ENCODE measurements around the gene PRPF40B. TPM values are rescaled to one million over a fixed set of nuclear protein-coding genes. Genes with fewer than 3 reads are reported as not detected.
A peak's percentile ranks its signal among the peaks of the same experiment; 100 is the strongest.

PRPF40B gene
- total and polyA plus RNA-seq, 2 donors (not counting 1 experiment from before 2014, with no cell fraction given), result 11.7 to 23.7 TPM

DNA sequence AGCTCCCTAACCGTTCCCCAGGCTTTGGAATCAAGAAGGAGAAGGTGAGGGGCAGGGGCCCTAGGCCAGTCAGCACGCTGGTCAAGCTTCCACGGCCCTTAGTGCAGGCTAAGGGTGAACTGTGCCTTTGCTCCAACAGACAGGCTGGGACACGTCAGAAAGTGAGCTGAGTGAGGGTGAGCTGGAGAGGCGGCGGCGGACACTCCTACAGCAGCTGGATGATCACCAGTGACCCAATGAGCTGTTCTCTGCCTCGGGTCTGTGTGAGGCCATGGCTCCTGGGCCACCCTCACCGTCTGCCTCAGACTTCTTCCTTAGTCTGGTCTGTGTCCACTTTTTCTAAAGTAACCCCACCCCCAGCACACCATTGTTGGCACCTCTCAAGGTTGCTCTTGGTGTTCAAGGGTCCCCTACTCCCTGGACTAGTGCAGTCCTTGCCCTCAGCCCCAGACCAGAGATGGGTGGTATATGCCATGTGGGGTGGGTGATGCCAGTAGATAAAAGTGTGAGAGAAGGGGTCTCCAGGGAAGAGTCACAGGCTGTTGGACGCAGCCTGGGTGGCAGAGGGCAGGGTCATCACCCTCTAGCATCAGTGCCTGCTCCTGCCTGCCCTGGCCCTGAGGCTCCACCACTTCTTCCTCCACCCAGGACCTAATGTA is 20.7 kb downstream of the PRPF40B start:
- Mint-ChIP-seq H3K4me3 (no peak overlapping the region), H3K9me3 (ENCODE audit: insufficient read depth) (no peaks in the 10 kb centered on the region), H3K4me1 (peaks cover 24% of the 10 kb centered on the region), H3K27ac (no peak overlapping the region), H3K27me3 (no peaks in the 10 kb centered on the region)
- Histone ChIP-seq H3K4me3 (ENCODE audit: control extremely low read depth in 1 of 5, extremely low read depth in 1 of 5, insufficient read depth in 1 of 5, low read depth in 2 of 5, low read length in 4 of 5) (no peak overlapping the region), H2AFZ (ENCODE audit: insufficient read depth, low read depth, low read length, poor library complexity, severe bottlenecking) (no peak overlapping the region), H3K9ac (ENCODE audit: low read length) (no peak overlapping the region), H3K27ac (ENCODE audit: low read length in 2 of 2) (no peak overlapping the region), H3K79me2 (ENCODE audit: control insufficient read depth, insufficient read depth, low read length) (no peaks in the 10 kb centered on the region), H4K20me1 (ENCODE audit: control insufficient read depth, insufficient read depth, low read length, poor library complexity, severe bottlenecking) (no peaks in the 10 kb centered on the region), H3K4me2 (replicated peaks; ENCODE audit: low read depth, low read length, poor library complexity, severe bottlenecking) (no peak overlapping the region), H3K9me3 (ENCODE audit: control extremely low read depth in 1 of 3, control insufficient read depth in 2 of 3, insufficient read depth in 1 of 3, low read length in 2 of 3) (no peaks in the 10 kb centered on the region), H3K36me3 (replicated peaks in 1 of 2; ENCODE audit: control extremely low read depth in 1 of 2, control insufficient read depth in 1 of 2, extremely low read depth in 1 of 2, insufficient read depth in 2 of 2, low read length in 1 of 2) (peaks cover 2 to 49% of the 10 kb centered on the region in 2 experiments), H3K27me3 (replicated peaks in 1 of 4; ENCODE audit: control extremely low read depth in 1 of 4, control insufficient read depth in 3 of 4, insufficient read depth in 4 of 4, low read length in 3 of 4) (no peaks in the 10 kb centered on the region), H3K4me1 (ENCODE audit: control insufficient read depth in 2 of 2, insufficient read depth in 2 of 2, low read length in 2 of 2) (peaks cover 19 to 21% of the 10 kb centered on the region in 2 donors)
- DNase-seq (no peak), ATAC-seq (ENCODE audit: low read depth) (no peak)
- no peak for TF ChIP-seq EZH2 (IDR thresholded peaks at IDR 0.05; ENCODE audit: borderline replicate concordance, insufficient read depth, low read depth, low read length, poor library complexity, severe bottlenecking)
- TF ChIP-seq, protein P1, sequence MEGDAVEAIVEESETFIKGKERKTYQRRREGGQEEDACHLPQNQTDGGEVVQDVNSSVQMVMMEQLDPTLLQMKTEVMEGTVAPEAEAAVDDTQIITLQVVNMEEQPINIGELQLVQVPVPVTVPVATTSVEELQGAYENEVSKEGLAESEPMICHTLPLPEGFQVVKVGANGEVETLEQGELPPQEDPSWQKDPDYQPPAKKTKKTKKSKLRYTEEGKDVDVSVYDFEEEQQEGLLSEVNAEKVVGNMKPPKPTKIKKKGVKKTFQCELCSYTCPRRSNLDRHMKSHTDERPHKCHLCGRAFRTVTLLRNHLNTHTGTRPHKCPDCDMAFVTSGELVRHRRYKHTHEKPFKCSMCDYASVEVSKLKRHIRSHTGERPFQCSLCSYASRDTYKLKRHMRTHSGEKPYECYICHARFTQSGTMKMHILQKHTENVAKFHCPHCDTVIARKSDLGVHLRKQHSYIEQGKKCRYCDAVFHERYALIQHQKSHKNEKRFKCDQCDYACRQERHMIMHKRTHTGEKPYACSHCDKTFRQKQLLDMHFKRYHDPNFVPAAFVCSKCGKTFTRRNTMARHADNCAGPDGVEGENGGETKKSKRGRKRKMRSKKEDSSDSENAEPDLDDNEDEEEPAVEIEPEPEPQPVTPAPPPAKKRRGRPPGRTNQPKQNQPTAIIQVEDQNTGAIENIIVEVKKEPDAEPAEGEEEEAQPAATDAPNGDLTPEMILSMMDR (IDR thresholded peaks at IDR 0.05), result no peak
- POLR2A ChIA-PET, result interaction anchor here (1.3 to 3.0 kb wide), 2 partner anchors 62 to 97 kb away, joined by 5 to 20 read pairs; partner anchors contain the start of genes FMNL3 and TMBIM6
- 90% methylated on average over 9 of the region's 10 CpGs for WGBS (ENCODE audit: insufficient coverage)
- CTCF ChIA-PET, result interaction anchor here (0.7 to 12.5 kb wide), 22 partner anchors 11 to 245 kb away, joined by 3 to 372 read pairs (median 5); partner anchors contain the start of genes FMNL3, PRPF40B and TMBIM6
- intact Hi-C loops (cut with micrococcal nuclease), result loop anchor here (1.0 to 5.0 kb wide), 9 partner anchors 17 to 199 kb away; partner anchors contain the start of genes BCDIN3D, FMNL3, NCKAP5L and PRPF40B

DNA sequence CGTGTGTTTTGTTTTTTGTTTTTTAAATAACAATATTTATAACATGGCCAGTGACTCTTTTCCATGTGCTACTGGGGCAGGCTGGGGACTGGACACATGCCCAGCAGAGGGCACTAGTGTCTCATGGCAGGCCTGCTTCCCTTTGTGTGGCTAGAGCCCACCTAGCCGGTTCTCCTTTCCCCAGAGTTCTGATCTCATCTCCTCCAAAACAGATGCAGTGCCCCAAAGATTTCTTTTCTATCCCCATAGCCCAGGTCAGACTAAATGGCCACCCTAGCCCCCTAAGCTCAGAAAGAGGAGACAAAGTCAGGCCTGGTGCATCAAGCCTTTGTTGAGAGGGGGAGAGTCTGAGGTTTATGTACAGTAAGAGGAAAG is 21.2 kb downstream of the PRPF40B start:
- H3K27me3 Mint-ChIP-seq, result no peaks in the 10 kb centered on the region
- H3K27ac Mint-ChIP-seq, result peak overlapping the region; percentile 79
- peak overlapping the region; percentile 17 for H2AFZ ChIP-seq (ENCODE audit: insufficient read depth, low read depth, low read length, poor library complexity, severe bottlenecking)
- no peaks in the 10 kb centered on the region for H3K9me3 Mint-ChIP-seq (ENCODE audit: insufficient read depth)
- H3K27me3 ChIP-seq (replicated peaks in 1 of 4; ENCODE audit: control extremely low read depth in 1 of 4, control insufficient read depth in 3 of 4, insufficient read depth in 4 of 4, low read length in 3 of 4), result no peaks in the 10 kb centered on the region
- H3K79me2 ChIP-seq (ENCODE audit: control insufficient read depth, insufficient read depth, low read length), result no peaks in the 10 kb centered on the region
- no peaks in the 10 kb centered on the region for H4K20me1 ChIP-seq (ENCODE audit: control insufficient read depth, insufficient read depth, low read length, poor library complexity, severe bottlenecking)
- H3K9ac ChIP-seq (ENCODE audit: low read length), result no peak overlapping the region
- H3K4me1 Mint-ChIP-seq, result peaks cover 18% of the 10 kb centered on the region
- TF ChIP-seq, protein P1 (IDR thresholded peaks at IDR 0.05), result peak; percentile 96
- TF ChIP-seq EZH2 (IDR thresholded peaks at IDR 0.05; ENCODE audit: borderline replicate concordance, insufficient read depth, low read depth, low read length, poor library complexity, severe bottlenecking), result no peak
- H3K4me3 ChIP-seq (ENCODE audit: control extremely low read depth in 1 of 5, extremely low read depth in 1 of 5, insufficient read depth in 1 of 5, low read depth in 2 of 5, low read length in 4 of 5), result no peak overlapping the region
- DNase-seq (peak; percentile 89), ATAC-seq (ENCODE audit: low read depth) (peak; percentile 97)
- peaks cover 3 to 55% of the 10 kb centered on the region in 2 experiments for H3K36me3 ChIP-seq (replicated peaks in 1 of 2; ENCODE audit: control extremely low read depth in 1 of 2, control insufficient read depth in 1 of 2, extremely low read depth in 1 of 2, insufficient read depth in 2 of 2, low read length in 1 of 2)
- intact Hi-C loops (cut with micrococcal nuclease), result loop anchor here (1.0 to 5.0 kb wide), 9 partner anchors 17 to 199 kb away; partner anchors contain the start of genes BCDIN3D, FMNL3, NCKAP5L and PRPF40B
- no CpG with 5 or more reads among the region's 2 CpGs for WGBS (ENCODE audit: insufficient coverage)
- ChIA-PET POLR2A (interaction anchor here (1.4 to 3.0 kb wide), 3 partner anchors 17 to 62 kb away, joined by 6 to 20 read pairs (median 10); partner anchors contain the start of gene FMNL3), CTCF (interaction anchor here (0.7 to 12.5 kb wide), 27 partner anchors 9 to 1781 kb away, joined by 3 to 372 read pairs (median 6); partner anchors contain the start of genes FMNL3, PRPF40B and TMBIM6)
- no peaks in the 10 kb centered on the region for H3K9me3 ChIP-seq (ENCODE audit: control extremely low read depth in 1 of 3, control insufficient read depth in 2 of 3, insufficient read depth in 1 of 3, low read length in 2 of 3)
- H3K4me3 Mint-ChIP-seq, result peak overlapping the region; percentile 36
- peak overlapping the region; percentile 33 for H3K4me2 ChIP-seq (replicated peaks; ENCODE audit: low read depth, low read length, poor library complexity, severe bottlenecking)
- peak overlapping the region in 1 of 2 donors; percentile 52 for H3K27ac ChIP-seq (ENCODE audit: low read length in 2 of 2)
- H3K4me1 ChIP-seq (ENCODE audit: control insufficient read depth in 2 of 2, insufficient read depth in 2 of 2, low read length in 2 of 2), result peaks cover 16 to 18% of the 10 kb centered on the region in 2 donors

Measured in B cell (primary cell).